ENCODE data around the gene LEMD1.
"Not testable (repeated sequence)": the region's sequence is repeated elsewhere in the genome, so short reads cannot be mapped to it uniquely, and the experiment has no call there.

The LEMD1 gene

GRCh38 chr1:205429762-205430695 is 8.2 kb upstream of the LEMD1 start:
- no peak for DNase-seq (ENCODE audit: low read depth)

DNA sequence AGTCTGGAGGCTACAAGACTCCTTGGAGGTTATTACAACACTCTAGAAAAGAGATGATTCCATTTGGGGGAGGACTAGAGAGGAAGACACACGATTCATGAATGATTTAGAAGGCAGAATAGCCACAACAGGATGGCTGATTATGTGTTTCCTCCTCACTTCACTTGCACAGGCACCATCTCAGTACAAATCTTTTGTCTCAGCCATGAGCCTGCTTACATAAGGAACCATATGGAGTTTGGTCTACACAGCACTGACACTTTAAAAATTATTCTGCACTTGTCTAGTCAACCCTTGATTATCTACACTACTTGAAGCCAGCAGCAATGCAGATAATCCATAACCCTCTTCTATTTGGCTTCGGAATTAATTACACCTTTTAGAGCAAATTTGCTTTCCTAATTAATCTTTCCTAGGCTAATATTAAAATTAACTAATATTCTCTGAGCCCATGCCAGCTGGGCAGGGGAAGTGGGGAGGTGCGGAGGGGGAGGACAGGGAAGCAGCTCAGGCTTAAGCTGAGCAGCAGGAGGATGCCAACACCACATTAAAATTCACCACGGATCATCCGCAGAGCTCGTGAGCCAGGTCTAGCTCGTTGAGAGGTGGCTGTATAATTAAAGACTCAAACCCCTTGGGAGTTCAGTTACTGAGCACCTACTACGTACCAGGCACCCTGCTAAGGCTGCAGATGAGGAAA is 3.2 kb upstream of the LEMD1 start:
- no peak for DNase-seq (ENCODE audit: low read depth)

- DNase-seq (ENCODE audit: low read depth) = no peak
These were observed 2.1 kb upstream of the LEMD1 start for GRCh38 chr1:205423814-205424399.

DNA sequence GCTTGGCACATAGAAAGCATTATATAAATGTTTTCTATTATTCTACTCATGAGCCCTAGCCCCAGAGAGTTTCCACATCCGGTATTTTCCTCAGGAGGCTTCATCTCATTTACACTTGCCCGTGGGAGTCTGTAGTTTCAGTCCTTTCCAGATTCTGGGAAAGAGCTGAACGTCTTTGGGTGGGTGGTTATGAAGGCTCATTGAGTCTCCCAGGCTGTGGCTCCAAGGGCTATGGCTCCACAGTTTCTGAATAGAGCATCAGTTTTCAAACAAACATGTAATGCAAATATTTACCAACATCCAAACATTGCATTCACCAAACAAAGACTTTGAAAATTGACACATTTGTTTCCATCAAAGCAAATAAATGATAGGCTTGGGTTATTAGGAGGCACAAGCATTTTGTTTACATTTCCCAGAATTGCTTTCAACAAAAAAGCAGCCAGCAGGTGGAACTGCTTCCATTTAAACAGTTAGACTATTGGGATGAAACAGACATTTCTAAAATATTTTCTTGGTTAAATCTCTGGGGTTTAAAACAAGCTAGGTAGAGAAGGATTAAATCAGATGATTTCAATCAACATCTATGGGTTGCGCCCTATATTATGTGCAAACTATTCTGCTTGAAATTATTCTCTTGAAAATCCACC is 1.3 kb upstream of the LEMD1 start:
- no peak for DNase-seq (ENCODE audit: low read depth)

DNA sequence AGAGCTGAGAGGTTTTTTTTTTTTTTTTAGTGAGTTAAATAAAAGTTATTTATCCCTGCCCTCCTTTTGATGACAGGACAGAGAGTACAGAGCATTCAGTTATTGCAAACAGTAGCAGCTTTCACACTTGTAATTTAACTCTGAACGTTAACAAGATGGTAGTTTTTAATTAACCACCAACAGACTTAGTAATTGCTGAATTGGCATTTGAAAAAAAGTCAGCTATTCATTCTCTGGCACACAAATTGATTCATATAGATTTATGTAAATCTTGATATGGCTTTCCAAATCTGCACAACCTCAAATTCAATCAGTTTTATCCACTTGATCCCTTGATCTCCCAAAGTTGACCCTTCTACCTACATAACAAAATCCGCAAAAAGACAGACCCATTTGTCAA is 918 bp downstream of the LEMD1 start:
- no peak for DNase-seq (ENCODE audit: low read depth)

DNA sequence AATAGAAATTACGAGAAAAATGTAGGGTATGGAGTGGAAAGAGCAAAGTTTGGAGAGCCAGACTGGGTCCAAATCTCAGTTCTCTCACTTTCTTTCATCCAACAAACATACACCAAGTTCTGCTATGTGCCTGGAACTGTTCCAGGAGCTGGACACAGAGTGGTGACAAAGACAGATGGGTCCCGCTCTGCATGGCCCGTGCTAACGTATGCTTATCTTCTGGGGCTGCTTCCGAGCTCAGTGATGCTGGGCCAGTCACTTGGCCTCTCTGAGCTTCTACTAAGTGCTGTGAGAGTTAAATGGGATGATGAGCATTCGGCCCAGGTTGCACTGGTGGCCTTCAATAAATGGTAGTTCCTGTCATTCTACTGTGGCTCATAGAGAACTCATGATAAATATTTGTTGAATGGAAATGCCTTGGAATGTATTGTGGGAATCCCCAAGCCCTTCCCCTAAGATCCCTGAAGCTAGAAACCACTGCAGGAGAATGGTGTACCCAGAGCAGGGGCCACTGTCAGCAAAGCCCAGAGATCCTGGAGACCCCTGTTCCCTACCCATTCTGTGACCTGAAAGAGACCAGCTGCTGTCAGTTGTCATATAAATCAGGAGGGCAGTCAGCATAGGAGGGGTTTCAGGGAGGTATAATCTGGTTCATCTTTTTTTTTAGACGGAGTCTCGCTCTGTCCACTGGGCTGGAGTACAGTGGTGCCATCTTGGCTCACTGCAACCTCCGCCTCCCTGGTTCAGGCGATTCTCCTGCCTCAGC is 3.8 kb downstream of the LEMD1 start:
- no peak for DNase-seq (ENCODE audit: low read depth)

GRCh38 chr1:205416322-205416721 is 5.5 kb downstream of the LEMD1 start:
- DNase-seq (ENCODE audit: low read depth) = no peak

GRCh38 chr1:205410581-205411298 is 11.1 kb downstream of the LEMD1 start:
- DNase-seq (ENCODE audit: low read depth) = no peak

- DNase-seq (ENCODE audit: low read depth) = no peak
These were observed 13.9 kb downstream of the LEMD1 start for GRCh38 chr1:205407970-205408369.

- DNase-seq (ENCODE audit: low read depth) = not testable (repeated sequence)
These were observed 15.6 kb downstream of the LEMD1 start for GRCh38 chr1:205406252-205406651.

GRCh38 chr1:205404484-205404883 is 17.4 kb downstream of the LEMD1 start:
- not testable (repeated sequence) for DNase-seq (ENCODE audit: low read depth)

DNA sequence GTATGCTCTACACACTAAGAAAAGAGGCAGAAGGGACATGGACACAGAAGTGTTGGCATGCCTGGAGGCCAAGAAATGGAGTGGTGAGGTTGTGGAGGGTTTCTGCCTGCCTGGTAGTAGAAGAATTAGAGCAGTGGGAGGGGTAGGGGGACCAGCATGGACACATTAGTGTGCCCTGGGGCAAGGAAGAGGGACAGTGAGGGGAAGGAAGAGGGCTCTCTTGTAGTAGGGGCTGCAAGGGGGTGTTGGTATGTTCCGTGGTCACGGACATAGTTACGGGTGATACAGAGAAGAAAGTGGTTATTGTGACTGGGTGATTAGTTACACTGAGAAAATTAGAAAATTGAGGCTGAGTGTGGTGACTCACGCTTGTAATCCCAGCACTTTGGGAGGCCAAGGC is 23.3 kb downstream of the LEMD1 start:
- DNase-seq (ENCODE audit: low read depth) = no peak

GRCh38 chr1:205396967-205397616 is 24.8 kb downstream of the LEMD1 start:
- DNase-seq (ENCODE audit: low read depth) = no peak

DNA sequence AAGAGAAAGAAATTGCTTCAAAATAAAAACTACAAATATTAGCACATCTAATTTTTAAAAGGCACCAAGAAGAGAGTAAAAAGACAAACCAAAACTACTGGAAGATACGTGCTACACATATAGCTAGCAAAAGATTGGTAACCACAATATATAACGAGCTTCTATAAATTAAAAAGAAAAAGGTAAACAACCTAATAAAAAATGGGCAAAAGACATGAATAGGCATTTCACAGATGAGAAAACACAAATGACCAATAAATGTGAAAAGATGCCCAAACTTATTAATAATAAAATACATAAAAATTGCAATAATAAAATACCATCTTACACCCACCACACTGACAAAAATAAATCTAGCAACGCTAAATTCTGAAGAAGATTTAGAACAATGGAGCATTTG is 26.2 kb downstream of the LEMD1 start:
- DNase-seq (ENCODE audit: low read depth) = no peak

DNA sequence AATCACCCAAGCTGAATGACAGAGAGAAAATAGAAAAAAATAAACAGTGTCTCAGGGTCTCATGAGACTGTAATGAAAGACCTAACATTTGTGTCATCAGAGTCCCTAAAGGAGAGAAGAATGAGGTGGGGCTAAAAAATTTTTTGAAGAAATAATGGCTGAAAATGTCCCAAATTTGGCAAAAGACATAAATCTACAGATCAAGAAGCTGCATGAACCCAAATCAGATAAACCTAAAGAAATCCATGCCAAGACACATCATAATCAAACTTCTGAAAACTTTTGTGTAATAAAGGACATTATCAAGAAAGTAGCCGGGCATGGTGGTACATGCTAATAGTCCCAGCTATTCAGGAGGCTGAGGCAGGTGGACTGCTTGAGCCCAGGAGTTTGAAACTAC is 29.2 kb downstream of the LEMD1 start:
- no peak for DNase-seq (ENCODE audit: low read depth)

DNA sequence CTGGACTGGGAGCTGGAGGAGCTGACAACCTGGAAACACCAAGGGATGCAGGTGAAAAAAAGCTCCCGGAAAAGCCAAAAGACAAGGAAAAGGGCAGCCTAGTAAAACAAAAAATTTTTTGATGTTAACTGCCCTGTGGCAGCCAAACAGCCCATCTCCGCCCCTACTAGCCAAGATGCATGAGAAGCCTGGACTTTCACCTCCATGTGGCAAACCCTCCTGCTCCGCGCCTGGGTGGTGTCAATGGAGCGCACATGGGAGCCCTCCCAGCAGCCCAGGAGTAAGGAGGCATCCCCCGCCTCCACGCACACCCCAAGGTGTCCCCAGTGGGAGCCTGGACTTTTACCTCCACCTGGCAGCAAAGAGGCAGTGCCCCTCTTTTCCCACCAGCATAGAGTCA is 30.5 kb downstream of the LEMD1 start:
- DNase-seq (ENCODE audit: low read depth) = no peak

DNA sequence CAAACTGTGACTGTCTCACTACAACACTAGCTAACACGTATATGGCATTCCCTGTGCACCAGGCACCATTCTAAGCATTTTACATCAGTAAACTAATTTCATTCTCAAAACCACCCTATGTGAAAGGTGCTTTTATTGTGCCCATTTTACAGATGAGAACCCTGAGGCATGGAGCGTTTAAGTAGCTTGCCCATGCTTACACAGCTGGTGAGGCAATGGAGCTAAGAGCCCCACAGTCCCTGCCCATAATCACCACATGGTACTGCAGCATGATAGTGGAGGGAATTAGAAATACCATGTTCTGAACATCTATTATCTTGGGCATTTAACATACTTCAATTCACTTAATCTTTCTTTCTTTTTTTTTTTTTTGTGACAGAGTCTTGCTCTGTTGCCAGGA is 34.0 kb downstream of the LEMD1 start:
- no peak for DNase-seq (ENCODE audit: low read depth)

- not testable (repeated sequence) for DNase-seq (ENCODE audit: low read depth)
These were observed 38.9 kb downstream of the LEMD1 start for GRCh38 chr1:205382990-205383389.

DNA sequence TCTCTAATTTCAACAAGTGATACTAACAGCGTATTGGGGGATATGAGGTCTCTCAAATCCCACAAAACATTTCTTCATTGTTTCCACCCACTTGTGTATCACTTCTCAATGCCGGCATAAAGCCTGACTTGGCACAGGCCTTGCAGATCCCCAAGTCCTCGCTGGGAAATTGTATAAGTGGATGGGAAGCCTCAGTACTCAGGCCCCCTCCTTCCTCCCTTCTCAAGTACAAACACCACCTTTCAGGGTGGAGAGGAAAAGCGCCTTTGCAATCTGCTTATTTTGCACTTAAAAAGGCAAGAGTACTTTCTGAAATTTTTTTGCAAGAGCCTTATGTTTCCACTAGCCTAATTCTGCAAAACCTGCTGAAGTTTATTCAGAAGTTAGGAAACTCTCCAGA is 39.3 kb downstream of the LEMD1 start:
- DNase-seq (ENCODE audit: low read depth) = no peak

DNA sequence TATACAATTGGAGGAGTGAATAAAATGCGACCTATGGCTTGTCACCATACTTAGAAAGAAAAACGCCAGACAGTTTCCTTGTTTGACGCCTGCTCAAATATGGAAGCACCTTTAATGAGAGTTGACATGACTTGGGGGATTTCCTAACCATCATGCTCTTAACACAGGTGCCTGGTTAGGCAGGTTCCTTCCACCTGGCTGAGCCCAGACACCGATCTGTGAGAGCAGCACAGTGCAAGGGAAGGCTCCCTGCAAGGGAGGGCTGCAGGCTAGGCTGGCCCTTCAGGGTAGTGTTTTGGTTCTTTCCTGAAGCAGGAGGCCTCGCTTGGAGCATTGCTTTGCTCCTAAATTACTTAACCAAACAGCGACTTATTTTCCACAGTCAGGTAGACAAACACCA is 40.6 kb downstream of the LEMD1 start:
- DNase-seq (ENCODE audit: low read depth) = no peak

- DNase-seq (ENCODE audit: low read depth) = no peak
These were observed 41.0 kb downstream of the LEMD1 start for GRCh38 chr1:205380882-205381281.

Data from T-helper 22 cell (primary cell).